Endothelial cell of umbilical vein (primary cell): Measurements from ENCODE around the gene ARID3B. TPM values are rescaled to one million over a fixed set of nuclear protein-coding genes. Genes with fewer than 3 reads are reported as not detected.

Experiments
- BruUV-seq: library from RNA; stranded (reverse); fragments of 400-500 nt; replicated peaks from 2 replicates; lab custom pipeline; 2021; lab: Mats Ljungman, UMichigan
- CTCF ChIA-PET: fragments of 300-600, 350-600 bp; sonication (Branson Sonifier 250); formaldehyde crosslinking; loops from one replicate; lab custom pipeline; 2021; ENCODE audit warnings: antibody characterized with exemption, inconsistent platforms; lab: Charles Lee
- POLR2A ChIA-PET: fragments of 300-600, 350-600 bp; sonication (Branson Sonifier 250); formaldehyde crosslinking; loops from one replicate; lab custom pipeline; 2021; ENCODE audit warnings: antibody characterized with exemption, inconsistent platforms; lab: Charles Lee
- DNase-seq: peaks from one replicate; pipeline ENCODE4 v3.0.0-alpha.2; 2011; ENCODE audit warnings: low read depth, low spot score
- FAIRE-seq: peaks from 2 replicates; lab custom pipeline; 2011; peaks lifted over from hg19 to GRCh38; lab: Jason Lieb, UNC
- H2AFZ ChIP-seq: 2 replicates; pipeline ENCODE4 v1.6.0; 2012; ENCODE audit warnings: low read depth, low read length, control low read depth, inconsistent platforms
- H3K27ac ChIP-seq: 2 replicates; pipeline ENCODE4 v1.5.1; 2011; ENCODE audit warnings: low read depth, mild to moderate bottlenecking, control low read depth, low read length, moderate library complexity; ENCODE audit not compliant: insufficient read depth
- H3K27me3 ChIP-seq, 2 experiments: 2 replicates each; pipeline versions ENCODE4 v1.6.0 to v1.6.1; 2011; ENCODE audit warnings: low read length in 2 of 2, mixed read lengths in 1 of 2; ENCODE audit not compliant: control insufficient read depth in 2 of 2, insufficient read depth in 2 of 2
- H3K36me3 ChIP-seq, 2 experiments: 2 replicates in 1 of 2; 3 replicates in 1 of 2; pipeline ENCODE4 v1.5.1; 2011; ENCODE audit warnings: low read length in 2 of 2, mild to moderate bottlenecking in 1 of 2, moderate library complexity in 1 of 2; ENCODE audit not compliant: control insufficient read depth in 2 of 2, insufficient read depth in 2 of 2; ENCODE audit errors: extremely low read depth in 1 of 2
- H3K4me1 ChIP-seq: 3 replicates; pipeline ENCODE4 v1.5.1; 2011; ENCODE audit warnings: mild to moderate bottlenecking, low read length; ENCODE audit not compliant: control insufficient read depth, insufficient read depth; ENCODE audit errors: extremely low read depth
- H3K4me2 ChIP-seq: 2 replicates; pipeline ENCODE4 v1.6.1; 2011; ENCODE audit warnings: low read length, control low read depth, mixed read lengths; ENCODE audit not compliant: insufficient read depth
- H3K4me3 ChIP-seq, 3 experiments: fragments of 200-600 bp in 1 of 3; sonication (generic), shearing (Covaris generic) in 1 of 3; replicated peaks in 1 of 3; 2 replicates each; pipeline ENCODE4 v1.5.1; 2011 to 2016; ENCODE audit warnings: control low read depth in 3 of 3, low read length in 3 of 3, mild to moderate bottlenecking in 2 of 3, inconsistent platforms in 1 of 3, low read depth in 1 of 3, moderate library complexity in 1 of 3; ENCODE audit not compliant: insufficient read depth in 1 of 3
- H3K79me2 ChIP-seq: 2 replicates; pipeline ENCODE4 v1.6.0; 2012; ENCODE audit warnings: low read length, inconsistent platforms; ENCODE audit not compliant: control insufficient read depth, insufficient read depth
- H3K9ac ChIP-seq: replicated peaks from 2 replicates; pipeline ENCODE3; 2011; ENCODE audit warnings: low read length, control low read depth; ENCODE audit not compliant: insufficient read depth; ENCODE audit errors: extremely low read depth
- H3K9me1 ChIP-seq: replicated peaks from 3 replicates; pipeline ENCODE4 v1.6.0; 2011; ENCODE audit warnings: mild to moderate bottlenecking, low read length; ENCODE audit not compliant: control insufficient read depth, insufficient read depth; ENCODE audit errors: extremely low read depth
- H3K9me3 ChIP-seq: replicated peaks from 2 replicates; pipeline ENCODE4 v1.5.1; 2012; ENCODE audit warnings: low read length, inconsistent platforms; ENCODE audit not compliant: control insufficient read depth, insufficient read depth
- H4K20me1 ChIP-seq: replicated peaks from 2 replicates; pipeline ENCODE3; 2011; ENCODE audit warnings: mild to moderate bottlenecking, low read length; ENCODE audit not compliant: control insufficient read depth, insufficient read depth; ENCODE audit errors: extremely low read depth
- CTCF ChIP-seq, 2 donors: IDR thresholded peaks; 1 replicate in 1 of 2; 2 replicates in 1 of 2; pipeline ENCODE4 v1.5.1; 2011; ENCODE audit warnings: low read length in 2 of 2, mild to moderate bottlenecking in 2 of 2, moderate library complexity in 2 of 2, control low read depth in 1 of 2, inconsistent platforms in 1 of 2, low read depth in 1 of 2; ENCODE audit not compliant: insufficient read depth in 1 of 2; ENCODE audit errors: extremely low read depth in 1 of 2
- EZH2 ChIP-seq: IDR thresholded peaks from 2 replicates; pipeline ENCODE4 v1.6.1; 2012; ENCODE audit warnings: borderline replicate concordance, low read depth, mild to moderate bottlenecking, moderate library complexity, low read length, inconsistent platforms; ENCODE audit not compliant: severe bottlenecking
- FOS ChIP-seq: IDR thresholded peaks from 2 replicates; pipeline ENCODE4 v1.6.1; 2011; ENCODE audit warnings: mild to moderate bottlenecking, low read length, moderate library complexity, borderline replicate concordance; ENCODE audit not compliant: insufficient read depth
- GATA2 ChIP-seq: IDR thresholded peaks from 2 replicates; pipeline ENCODE4 v1.7.0; 2011; ENCODE audit warnings: low read depth, mild to moderate bottlenecking, moderate library complexity, mixed read lengths, low read length; ENCODE audit not compliant: insufficient read length, insufficient read depth
- JUN ChIP-seq: IDR thresholded peaks from 2 replicates; pipeline ENCODE4 v1.6.1; 2011; ENCODE audit warnings: borderline replicate concordance, low read depth; ENCODE audit not compliant: insufficient read length, insufficient read depth
- MAX ChIP-seq: IDR thresholded peaks from 2 replicates; pipeline ENCODE4 v1.6.1; 2011; ENCODE audit not compliant: insufficient read depth, insufficient read length
- MYC ChIP-seq: IDR thresholded peaks from one replicate; pipeline ENCODE4 v1.6.1; 2011; ENCODE audit warnings: mild to moderate bottlenecking, low read depth, low read length
- POLR2A ChIP-seq: IDR thresholded peaks from 2 replicates; pipeline ENCODE4 v1.6.1; 2012; ENCODE audit warnings: low read depth, mild to moderate bottlenecking, control low read depth, low read length
- POLR2AphosphoS5 ChIP-seq: IDR thresholded peaks from 2 replicates; pipeline ENCODE4 v1.6.1; 2012; ENCODE audit warnings: low read depth, mild to moderate bottlenecking, control low read depth, low read length, moderate library complexity; ENCODE audit not compliant: insufficient read depth
- dilution Hi-C: fragments of 300-500 bp; cut with MboI; formaldehyde crosslinking; loops from one replicate; pipeline ENCODE4 v1.15.0; 2019; ENCODE audit warnings: low sequenced_read_pairs; ENCODE audit not compliant: extremely low pct_ligation_motif_present
- intact Hi-C: fragments of 100-400 bp; cut with micrococcal nuclease; formaldehyde crosslinking; loops from one replicate; pipeline ENCODE4 v1.10.0; 2022
- polyA plus RNA-seq, 4 experiments: library from polyadenylated mRNA; depleted of rRNA in 3 of 4; stranded (reverse) in 3 of 4; unstranded in 1 of 4; fragments of >200 nt; gene quantifications; 2 replicates each; pipeline versions ENCODE4 v1.2.1 to v1.2.3, GENCODE V29; 2011 to 2012; ENCODE audit warnings: missing spikeins in 1 of 4
- total RNA-seq: library from RNA; stranded (reverse); gene quantifications from 2 replicates; pipeline ENCODE4 v1.2.3, GENCODE V29; 2021

Gene ARID3B
- total and polyA plus RNA-seq, 2 donors (not counting 3 experiments of a cell fraction or from before 2014, with no cell fraction given) = 6.2 to 10.0 TPM

- no peak for DNase-seq
- Histone ChIP-seq H3K27me3 (no peaks in the 10 kb centered on the region), H3K9me1 (no peaks in the 10 kb centered on the region), H3K4me2 (no peak overlapping the region), H3K27ac (no peak overlapping the region), H3K9me3 (no peaks in the 10 kb centered on the region), H3K79me2 (no peaks in the 10 kb centered on the region), H4K20me1 (no peaks in the 10 kb centered on the region), H3K4me1 (peaks cover 3% of the 10 kb centered on the region), H3K9ac (no peak overlapping the region), H2AFZ (no peak overlapping the region), H3K36me3 (peaks cover 0 to 8% of the 10 kb centered on the region in 2 experiments), H3K4me3 (no peak overlapping the region)
- POLR2A ChIA-PET = no interaction called here
- FAIRE-seq = no peak
- TF ChIP-seq POLR2A (no peak), POLR2AphosphoS5 (no peak), EZH2 (no peak), MAX (no peak), CTCF (IDR thresholded peaks at IDR 0.05; ENCODE audit: extremely low read depth in 1 of 2, insufficient read depth in 1 of 2, low read depth in 1 of 2, low read length in 2 of 2) (no peak), FOS (no peak), GATA2 (no peak), MYC (no peak), JUN (no peak)
- dilution Hi-C loops = no loop called here
- BruUV-seq = no TSS peak
- CTCF ChIA-PET = interaction anchor here (1.2 to 1.7 kb wide), 2 partner anchors 16 to 22 kb away, joined by 3 to 8 read pairs; no protein-coding TSS in a partner anchor
- intact Hi-C loops = no loop called here
Measured at GRCh38 chr15:74568594-74568993, 27.6 kb downstream of the ARID3B start.
